Measurements from ENCODE around the gene UBE2J1. TPM values are rescaled to one million over a fixed set of nuclear protein-coding genes. Genes with fewer than 3 reads are reported as not detected.

UBE2J1 gene
- total and polyA plus RNA-seq, 9 of the 15 experiments (the other 6 are each of a cell fraction or from before 2014, with no cell fraction given), result 11.6 to 32.6 (median 22.0) TPM

GRCh38 chr6:89375427-89376267, 23.1 kb upstream of the UBE2J1 start:
- Histone ChIP-seq H3K9me3 (replicated peaks; ENCODE audit: control insufficient read depth, insufficient read depth, low read depth, low read length) (no peaks in the 10 kb centered on the region), H3K27me3 (ENCODE audit: control insufficient read depth in 2 of 2, insufficient read depth in 2 of 2, low read length in 2 of 2) (peaks cover 9 to 24% of the 10 kb centered on the region in 2 experiments), H3K79me2 (ENCODE audit: control insufficient read depth, insufficient read depth, low read length) (no peaks in the 10 kb centered on the region), H3K4me2 (ENCODE audit: insufficient read depth, low read length) (no peak overlapping the region), H3K9ac (ENCODE audit: insufficient read depth in 1 of 2, low read depth in 2 of 2, low read length in 2 of 2) (0 out of 4 replicates have a peak overlapping the region, but pooled peaks of 1 of the 2 experiments have one; percentile 46), H3K4me3 (no peak overlapping the region), H3K36me3 (ENCODE audit: control insufficient read depth, insufficient read depth, low read length) (no peaks in the 10 kb centered on the region), H4K20me1 (replicated peaks; ENCODE audit: control insufficient read depth, insufficient read depth, low read length) (no peaks in the 10 kb centered on the region), H3K4me1 (replicated peaks in 1 of 2; ENCODE audit: control insufficient read depth in 2 of 2, insufficient read depth in 2 of 2, low read length in 2 of 2) (0 out of 5 replicates have a peak, but pooled peaks cover 0 to 3% of the 10 kb centered on the region in 2 experiments), H3K9me1 (ENCODE audit: control insufficient read depth, insufficient read depth, low read length) (no peaks in the 10 kb centered on the region), H3K27ac (ENCODE audit: extremely low read depth, low read depth, low read length) (no peak overlapping the region), H2AFZ (ENCODE audit: low read depth, low read length) (no peak overlapping the region)
- ATAC-seq, result peak; percentile 68
- in situ Hi-C loops (cut with MboI) (no loop called here), intact Hi-C loops (cut with micrococcal nuclease) (no loop called here)
- FAIRE-seq, result no peak
- no TSS peak for BruUV-seq (replicated peaks)
- ChIA-PET POLR2A (interaction anchor here (0.6 kb wide), 1 partner anchor 233 kb away, joined by 3 read pairs; no protein-coding TSS in a partner anchor), CTCF (ENCODE audit: low intra/inter-chr PET ratio) (interaction anchor here (0.7 to 0.9 kb wide), 2 partner anchors 92 to 234 kb away, joined by 3 to 4 read pairs; no protein-coding TSS in a partner anchor)
- DNase-seq (ENCODE audit: extremely low read depth in 1 of 4, low spot score in 3 of 4), result peak in 1 of 4 experiments; percentile 18
- TF ChIP-seq ERF (CRISPR knock-in tag; IDR thresholded peaks at IDR 0.05), result no peak
- peak; percentile 28 to 46 (median 28); a peak in 3 of 6 replicates for TF ChIP-seq CTCF (IDR thresholded peaks at IDR 0.05 in 2 of 3, conservative IDR thresholded peaks at IDR 0.05 in 1 of 3; ENCODE audit: insufficient read depth in 2 of 3, low read depth in 1 of 3, low read length in 3 of 3)
- no peak for TF ChIP-seq CCAR2 (IDR thresholded peaks at IDR 0.05; ENCODE audit: low read depth, low read length)
- no peak for TF ChIP-seq L3MBTL2 (IDR thresholded peaks at IDR 0.05)
- TF ChIP-seq CEBPB (tag; IDR thresholded peaks at IDR 0.05), result peak; percentile 49; the same call in 1 of the 2 replicates
- 4% methylated on average over 6 of the region's 6 CpGs for WGBS (ENCODE audit: insufficient coverage, low coverage, missing lambda C conversion rate)
